RPMI8226 (cell line): ENCODE measurements around the gene C10orf67.
"Not testable (repeated sequence)": the region's sequence is repeated elsewhere in the genome, so short reads cannot be mapped to it uniquely, and the experiment has no call there.

ENCODE experiments used
- DNase-seq: peaks from one replicate; pipeline ENCODE4 v3.0.0-alpha.2; 2015

C10orf67 gene

DNA sequence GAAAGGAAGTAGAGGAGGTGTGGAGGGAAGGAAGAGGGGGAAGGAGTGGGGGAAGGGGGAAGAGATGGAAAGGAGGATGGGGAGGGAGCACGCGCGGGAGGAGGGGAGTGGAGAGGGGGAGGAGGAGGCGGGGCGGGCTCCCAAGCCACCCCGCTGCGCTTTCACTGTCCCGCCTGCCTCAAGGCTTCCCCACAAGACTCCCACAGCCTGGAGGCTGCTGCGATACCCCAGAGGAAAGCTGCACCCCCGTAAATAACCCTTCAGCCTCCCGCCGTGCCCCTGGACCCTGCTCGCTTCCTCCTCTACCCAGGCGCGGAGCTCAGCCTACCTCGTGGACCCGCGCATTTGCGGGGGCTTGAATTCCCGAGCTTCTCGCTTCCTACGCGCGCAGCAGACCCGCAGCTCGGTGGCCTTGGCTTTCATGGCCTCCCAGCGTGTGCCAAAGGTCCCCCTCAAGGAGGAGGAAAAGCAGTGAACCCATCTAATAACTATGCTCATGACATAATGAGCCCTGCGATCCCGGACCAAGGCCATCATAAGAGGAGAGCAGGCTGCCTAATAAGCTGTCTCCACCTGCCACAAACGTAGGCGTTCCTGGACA is at the start of gene C10orf67:
TSS of gene C10orf67 (minus strand) at position 557 of the 601 bp plus-strand sequence. CDS start at position 534, 23 bp downstream.
- no peak for DNase-seq

DNA sequence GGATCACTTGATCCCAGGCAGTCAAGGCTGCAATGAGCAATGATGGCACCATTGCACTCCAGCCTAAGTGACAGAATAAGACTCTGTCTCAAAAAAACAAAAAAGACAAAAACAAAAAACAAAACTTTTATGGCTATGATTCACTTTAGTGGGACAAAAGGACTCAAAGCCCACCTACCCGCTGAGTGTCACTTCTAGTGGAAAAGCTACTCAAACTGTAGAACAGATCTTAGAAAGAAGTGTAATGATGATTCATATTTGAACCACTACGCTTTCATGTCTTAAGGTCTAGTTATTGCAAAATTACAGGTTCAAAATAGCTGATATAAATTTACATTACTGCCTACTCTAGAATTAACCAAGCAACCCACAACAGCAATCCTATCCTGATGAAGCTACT is 47.2 kb upstream of the C10orf67 start:
- no peak for DNase-seq

DNA sequence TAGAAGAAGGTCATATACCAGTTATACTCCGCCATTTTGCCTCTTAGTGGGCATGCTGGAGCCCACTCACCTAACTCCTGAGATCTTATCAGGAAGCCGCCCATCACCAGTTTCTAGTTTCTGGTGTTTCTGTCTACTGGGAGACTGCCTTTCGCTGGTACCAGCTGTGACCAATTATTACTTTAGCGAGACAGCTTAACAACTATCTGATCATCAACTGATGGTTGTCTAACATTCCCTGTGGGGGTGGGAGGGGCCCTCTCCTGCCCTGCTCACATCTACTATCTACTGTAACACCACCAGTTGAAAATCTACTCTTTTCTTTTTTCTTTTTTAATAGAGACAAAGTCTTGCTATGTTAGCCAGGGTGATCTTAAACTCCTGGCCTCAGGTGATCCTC is 46.2 kb upstream of the C10orf67 start:
- no peak for DNase-seq

GRCh38 chr10:23390408-23390807 is 45.8 kb upstream of the C10orf67 start:
- not testable (repeated sequence) for DNase-seq

GRCh38 chr10:23387516-23387915 is 42.9 kb upstream of the C10orf67 start:
- not testable (repeated sequence) for DNase-seq

DNA sequence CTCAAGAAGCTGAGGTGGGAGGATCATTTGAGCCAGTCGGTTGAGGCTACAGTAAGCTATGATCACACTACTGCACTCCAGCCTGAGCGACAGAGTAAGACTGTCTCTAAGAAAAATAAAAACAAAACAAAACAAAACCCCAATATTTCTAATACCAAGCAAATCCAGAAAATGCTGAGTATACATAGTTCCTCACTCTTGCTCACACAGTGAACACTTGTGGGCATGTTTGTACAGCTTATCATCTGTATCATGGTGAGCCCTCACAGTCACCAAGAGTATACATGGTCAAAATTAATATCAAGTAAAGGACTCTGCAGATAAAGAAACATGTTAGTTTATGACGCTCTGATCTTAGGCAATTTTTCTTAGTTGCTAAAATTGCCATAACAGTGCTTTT is 41.5 kb upstream of the C10orf67 start:
- no peak for DNase-seq

GRCh38 chr10:23384364-23384763 is 39.8 kb upstream of the C10orf67 start:
- no peak for DNase-seq

DNA sequence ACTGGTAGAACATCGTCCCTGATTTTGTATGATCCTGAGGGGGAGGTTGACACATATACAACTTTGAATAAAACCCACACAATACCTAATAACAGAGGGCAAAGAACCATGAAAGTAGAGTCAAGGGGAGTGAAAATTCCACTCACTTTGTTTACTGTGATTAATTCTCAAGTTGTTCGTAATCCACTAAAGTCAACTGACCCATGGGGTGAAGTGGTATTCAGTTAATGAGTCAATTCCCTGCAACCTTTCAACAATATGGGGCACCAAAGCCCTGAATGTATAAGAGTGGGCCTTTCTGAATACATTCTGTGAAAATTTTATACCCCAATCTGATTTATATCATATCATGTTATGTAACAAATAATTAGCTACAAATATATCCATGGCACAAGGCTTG is 39.0 kb upstream of the C10orf67 start:
- DNase-seq = no peak

DNA sequence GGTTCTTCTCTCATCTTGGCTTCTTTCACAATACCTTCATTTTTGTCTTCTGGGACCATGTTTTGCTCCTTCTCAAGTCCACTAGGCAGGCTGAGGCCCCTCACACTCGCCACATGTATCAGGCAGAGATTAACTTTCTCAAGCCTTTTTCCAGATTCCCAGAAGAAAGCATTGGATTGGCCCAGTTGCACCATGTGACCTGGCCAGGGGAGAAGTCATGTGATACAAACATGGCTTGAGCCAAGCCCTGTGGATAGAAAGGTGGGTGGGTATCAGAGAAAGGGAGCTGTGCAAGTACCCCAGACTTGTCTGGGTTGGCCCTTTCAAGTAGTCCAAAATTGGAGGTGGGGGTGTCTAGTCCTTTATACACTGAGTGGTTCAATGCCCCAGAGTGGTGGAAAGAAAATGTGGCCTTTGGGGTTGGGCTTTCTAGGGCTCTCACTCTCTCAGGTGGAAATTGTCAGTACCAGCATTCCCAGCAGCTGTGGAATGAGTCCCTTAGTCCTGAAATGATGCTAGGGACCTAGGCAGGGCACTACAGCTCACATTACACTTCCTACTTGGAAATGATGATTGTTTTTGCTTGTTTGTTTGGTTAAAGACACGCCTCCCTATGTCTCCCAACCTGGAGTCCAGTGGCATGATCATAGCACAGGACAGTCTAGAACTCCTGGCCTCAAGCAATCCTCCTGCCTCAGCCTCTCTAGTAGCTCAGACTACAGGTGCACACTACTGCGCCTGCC is 36.9 kb upstream of the C10orf67 start:
- no peak for DNase-seq

DNA sequence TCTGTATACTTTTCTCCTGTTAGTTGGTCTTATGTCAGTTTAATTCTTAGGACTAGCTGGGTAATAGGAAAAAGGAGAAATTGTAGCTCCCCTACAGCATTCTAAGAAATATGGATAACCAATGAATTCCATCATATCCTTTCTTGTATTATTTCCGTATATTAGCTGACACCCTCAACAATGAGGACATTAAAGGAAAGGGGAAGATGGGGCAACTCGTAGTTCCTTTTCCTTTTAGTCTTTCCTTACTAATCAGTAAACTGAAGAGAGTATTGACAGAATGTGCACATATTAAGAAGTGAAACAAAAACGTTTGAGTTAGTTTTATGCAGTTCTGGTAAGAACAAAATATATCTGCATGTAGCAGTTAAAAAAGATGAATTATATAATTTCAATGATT is 35.1 kb upstream of the C10orf67 start:
- no peak for DNase-seq

DNA sequence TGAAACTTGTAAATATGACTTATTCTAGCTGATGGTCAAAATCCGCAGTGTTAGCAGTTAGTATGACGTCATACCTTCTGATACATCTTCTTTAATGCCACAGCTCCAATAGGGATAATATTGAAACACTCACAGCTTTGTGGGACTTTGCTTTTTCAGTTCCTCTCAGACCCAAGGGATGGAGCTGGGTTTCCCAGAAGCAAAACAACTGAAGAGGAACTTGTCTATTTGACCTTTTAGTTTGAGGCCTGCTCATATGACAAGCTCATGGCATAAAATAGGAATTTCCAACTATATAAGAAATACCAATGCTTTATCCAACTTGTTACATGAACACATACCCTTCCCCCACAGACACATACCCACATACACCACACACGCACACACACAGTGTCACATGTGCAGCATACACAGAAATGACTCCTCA is 31.6 kb upstream of the C10orf67 start:
- no peak for DNase-seq

DNA sequence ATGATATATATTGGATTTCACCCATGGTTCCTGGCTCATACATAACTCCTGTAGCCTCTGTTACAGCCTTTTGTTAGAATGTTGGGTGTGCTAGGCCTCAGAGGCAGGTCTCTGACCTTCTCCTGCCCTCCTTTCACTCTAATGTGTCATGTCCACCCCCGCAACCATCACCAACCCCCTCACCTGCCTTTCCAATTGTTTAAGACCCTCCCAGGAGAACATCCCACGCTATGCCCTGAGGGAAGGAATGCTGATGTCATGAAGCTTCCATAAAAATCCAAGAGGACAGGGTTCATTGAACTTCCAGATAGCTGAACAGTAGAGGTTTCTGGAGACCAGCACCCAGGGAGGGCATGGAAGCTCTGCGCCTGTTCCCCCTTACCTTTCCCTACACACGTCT is 30.8 kb upstream of the C10orf67 start:
- DNase-seq = no peak

GRCh38 chr10:23373156-23373555 is 28.6 kb upstream of the C10orf67 start:
- DNase-seq = no peak

DNA sequence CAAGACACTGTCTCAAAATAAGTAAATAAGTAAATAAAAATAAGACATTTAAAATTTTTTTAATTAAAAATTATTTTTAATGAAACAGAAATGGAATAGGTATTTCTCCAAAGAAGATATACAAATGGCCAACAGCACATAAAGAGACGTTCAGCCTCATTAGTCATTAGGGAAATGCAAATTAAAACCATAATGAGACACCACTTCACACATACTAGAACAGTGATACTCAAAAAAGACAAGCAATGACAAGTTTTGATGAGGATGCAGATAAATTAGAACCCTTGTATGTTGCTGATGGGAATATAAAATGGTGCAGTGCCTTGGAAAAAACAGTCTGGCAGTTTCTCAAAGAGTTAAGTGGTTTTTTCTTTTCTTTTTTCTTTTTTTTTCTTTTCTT is 26.5 kb upstream of the C10orf67 start:
- DNase-seq = no peak

- DNase-seq = no peak
These were observed 25.5 kb upstream of the C10orf67 start for GRCh38 chr10:23370106-23370505.

- no peak for DNase-seq
These were observed 24.4 kb upstream of the C10orf67 start for GRCh38 chr10:23368816-23369640.

- DNase-seq = no peak
These were observed 23.4 kb upstream of the C10orf67 start for GRCh38 chr10:23367896-23368595.

GRCh38 chr10:23365417-23366030 is 20.9 kb upstream of the C10orf67 start:
- not testable (repeated sequence) for DNase-seq

- no peak for DNase-seq
These were observed 19.8 kb upstream of the C10orf67 start for GRCh38 chr10:23364378-23364777.

DNA sequence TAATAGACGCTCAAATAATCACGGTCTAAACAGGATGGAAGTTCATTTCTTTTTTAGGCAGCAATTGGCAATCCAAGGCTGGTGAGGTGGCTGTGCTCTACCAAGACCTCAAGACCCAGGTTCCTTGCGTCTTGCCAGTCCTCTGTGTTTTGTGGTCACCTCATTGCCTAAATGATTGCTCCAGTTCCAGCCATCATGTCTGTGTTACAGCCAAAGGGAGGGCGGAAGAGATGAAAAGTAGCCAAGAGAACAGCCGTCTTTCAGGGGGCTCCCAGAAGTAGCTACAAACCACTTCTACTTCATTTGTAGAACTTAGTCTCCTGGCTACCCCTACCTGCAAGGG is 19.2 kb upstream of the C10orf67 start:
- no peak for DNase-seq

DNA sequence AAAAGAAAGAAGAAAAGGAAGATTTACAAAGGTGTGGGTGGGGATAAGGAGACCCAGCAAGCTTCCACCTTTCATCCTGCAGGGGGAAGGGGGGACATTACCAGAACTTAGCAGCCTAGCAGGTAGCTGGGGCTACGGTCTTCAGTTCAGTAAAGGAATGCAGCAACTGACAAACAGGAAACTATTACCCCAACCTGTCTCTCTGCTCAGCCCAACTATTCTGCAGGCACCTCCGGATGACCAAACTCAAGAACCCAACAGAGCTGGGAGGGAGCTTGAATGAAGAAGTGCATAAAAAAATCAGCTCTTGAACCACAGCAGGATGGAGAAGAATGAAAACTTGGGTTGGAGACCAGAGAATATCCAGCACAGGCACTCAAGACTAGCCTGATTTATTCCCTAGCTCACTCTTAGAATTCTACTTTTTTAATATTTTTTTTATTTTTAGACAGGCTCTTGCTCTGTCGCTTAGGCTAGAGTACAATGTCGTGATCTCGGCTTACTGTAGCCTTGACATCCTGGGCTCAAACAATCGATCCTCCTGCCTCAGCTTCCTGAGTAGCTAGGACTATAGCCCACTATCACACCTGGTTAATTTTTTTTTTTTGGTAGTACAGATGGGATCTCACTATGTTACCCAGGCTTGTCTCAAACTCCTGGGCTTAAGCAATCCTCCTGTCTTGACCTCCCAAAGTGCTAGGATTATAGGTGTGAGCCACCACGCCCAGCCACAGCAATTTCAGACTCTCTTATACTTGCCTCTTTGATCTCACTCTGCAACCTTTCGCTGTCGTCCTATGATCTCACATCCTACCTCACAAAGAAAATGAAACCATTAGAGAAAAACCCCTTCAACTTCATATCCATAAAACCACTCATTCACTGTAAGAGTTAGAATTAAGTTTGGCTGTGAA is 18.5 kb upstream of the C10orf67 start:
- no peak for DNase-seq
